HepG2 (cell line): Measurements from ENCODE around the gene RAD18. TPM values are rescaled to one million over a fixed set of nuclear protein-coding genes. Genes with fewer than 3 reads are reported as not detected.

Source experiments
- ATAC-seq: fragments of 200-7000 bp; cut with Tn5 transposase; 3 replicates; pipeline ENCODE4 v1.9.1; 2020; ENCODE audit warnings: mild to moderate bottlenecking, moderate library complexity
- BruUV-seq: library from RNA; stranded (reverse); fragments of 400-500 nt; replicated peaks from 2 replicates; lab custom pipeline; 2021; lab: Mats Ljungman, UMichigan
- CTCF ChIA-PET: fragments of 300-600 bp; formaldehyde crosslinking; extraction: SDS; loops from one replicate; lab custom pipeline; 2021; ENCODE audit warnings: low total read pairs, inconsistent platforms, low intra/inter-chr PET ratio; lab: Yijun Ruan, JAX
- POLR2A ChIA-PET: fragments of 350-600 bp; sonication (Branson Sonifier 250); formaldehyde crosslinking; loops from one replicate; lab custom pipeline; 2020; ENCODE audit warnings: antibody characterized with exemption, inconsistent platforms; lab: Yijun Ruan, JAX
- DNase-seq: peaks from one replicate; pipeline ENCODE4 v3.0.0-alpha.2; 2015; ENCODE audit warnings: low spot score
- FAIRE-seq: peaks from 3 replicates; lab custom pipeline; 2011; peaks lifted over from hg19 to GRCh38; lab: Jason Lieb, UNC
- H2AFZ ChIP-seq: one replicate; pipeline ENCODE4 v1.6.1; 2011; ENCODE audit warnings: low read length, inconsistent platforms
- H3K27ac ChIP-seq: fragments of 300-600 bp; 3 replicates; pipeline ENCODE4 v1.8.0; 2011; ENCODE audit warnings: mixed run types, mild to moderate bottlenecking, mixed read lengths, low read length, inconsistent platforms; ENCODE audit not compliant: insufficient read depth; ENCODE audit errors: extremely low read length
- H3K27me3 ChIP-seq, 2 experiments: fragments of 200-600 bp in 1 of 2; 2 replicates in 1 of 2; 3 replicates in 1 of 2; pipeline versions ENCODE4 v1.6.0 to v1.8.0; 2011; ENCODE audit warnings: low read length in 2 of 2, mild to moderate bottlenecking in 2 of 2, moderate library complexity in 2 of 2, inconsistent platforms in 1 of 2; ENCODE audit not compliant: insufficient read depth in 2 of 2, control insufficient read depth in 1 of 2
- H3K36me3 ChIP-seq, 2 experiments: fragments of 200-600 bp in 1 of 2; replicated peaks in 1 of 2; 2 replicates in 1 of 2; 3 replicates in 1 of 2; pipeline versions ENCODE4 v1.5.1 to v1.8.0; 2011; ENCODE audit warnings: low read length in 2 of 2, inconsistent platforms in 1 of 2; ENCODE audit not compliant: insufficient read depth in 2 of 2, control insufficient read depth in 1 of 2
- H3K4me1 ChIP-seq: 2 replicates; pipeline ENCODE4 v1.5.1; 2012; ENCODE audit warnings: low read length, inconsistent platforms; ENCODE audit not compliant: insufficient read depth
- H3K4me2 ChIP-seq: 2 replicates; pipeline ENCODE4 v1.6.0; 2011; ENCODE audit warnings: low read depth, low read length, inconsistent platforms
- H3K4me3 ChIP-seq, 3 experiments: fragments of 200-600 bp in 1 of 3; sonication (generic), shearing (Covaris generic) in 1 of 3; replicated peaks in 1 of 3; 2 replicates each; pipeline ENCODE4 v1.5.1; 2011 to 2016; ENCODE audit warnings: low read length in 3 of 3, inconsistent platforms in 2 of 3, low read depth in 2 of 3, mild to moderate bottlenecking in 2 of 3, control low read depth in 1 of 3, mixed read lengths in 1 of 3; ENCODE audit not compliant: insufficient read depth in 1 of 3
- H3K79me2 ChIP-seq: one replicate; pipeline ENCODE4 v1.6.1; 2011; ENCODE audit warnings: low read length, inconsistent platforms; ENCODE audit not compliant: insufficient read depth
- H3K9ac ChIP-seq: 2 replicates; pipeline ENCODE4 v1.6.0; 2011; ENCODE audit warnings: mild to moderate bottlenecking, low read depth, low read length, inconsistent platforms; ENCODE audit not compliant: insufficient read depth
- H3K9me3 ChIP-seq: 2 replicates; pipeline ENCODE4 v1.5.1; 2012; ENCODE audit warnings: mild to moderate bottlenecking, low read length
- H4K20me1 ChIP-seq: 2 replicates; pipeline ENCODE4 v1.6.0; 2011; ENCODE audit warnings: inconsistent platforms, mild to moderate bottlenecking, low read length, moderate library complexity; ENCODE audit not compliant: insufficient read depth
- AHR ChIP-seq: IDR thresholded peaks from 2 replicates; pipeline ENCODE4 v1.6.1; 2018; ENCODE audit warnings: missing genetic modification reagents, missing compliant biosample characterization
- CEBPZ ChIP-seq: IDR thresholded peaks from 2 replicates; pipeline ENCODE4 v1.6.1; 2012; ENCODE audit warnings: low read length, improper control_type of control experiment
- HNRNPH1 ChIP-seq: fragments of 200-400 bp; formaldehyde crosslinking; optimal IDR thresholded peaks from 2 replicates; pipeline ENCODE3; 2017; ENCODE audit warnings: mild to moderate bottlenecking, low read depth, low read length
- MYPOP ChIP-seq: sonication (generic); formaldehyde crosslinking; IDR thresholded peaks from 2 replicates; pipeline ENCODE4 v1.8.1; 2023; ENCODE audit warnings: mild to moderate bottlenecking, moderate library complexity, missing genetic modification reagents
- RBM22 ChIP-seq: fragments of 200-400 bp; formaldehyde crosslinking; optimal IDR thresholded peaks from 2 replicates; pipeline ENCODE3; 2017; ENCODE audit warnings: mild to moderate bottlenecking, low read length, moderate library complexity
- RFX5 ChIP-seq: IDR thresholded peaks from 2 replicates; pipeline ENCODE4 v1.6.1; 2011; ENCODE audit warnings: low read depth, low read length, improper control_type of control experiment
- SMAD9 ChIP-seq: sonication (generic); formaldehyde crosslinking; IDR thresholded peaks from 2 replicates; pipeline ENCODE4 v1.5.1; 2020; ENCODE audit warnings: mild to moderate bottlenecking, missing genetic modification reagents
- SUZ12 ChIP-seq: fragments of 150-350 bp; IDR thresholded peaks from 2 replicates; pipeline ENCODE4 v1.6.1; 2014; ENCODE audit warnings: low read depth, low read length
- ZKSCAN8 ChIP-seq: IDR thresholded peaks from 2 replicates; pipeline ENCODE4 v1.6.1; 2016; ENCODE audit warnings: borderline replicate concordance, missing genetic modification reagents, missing compliant biosample characterization
- ZMYM2 ChIP-seq: sonication (generic); formaldehyde crosslinking; IDR thresholded peaks from 2 replicates; pipeline ENCODE4 v1.8.0; 2022; ENCODE audit warnings: mild to moderate bottlenecking, missing genetic modification reagents
- ZNF276 ChIP-seq: sonication (generic); formaldehyde crosslinking; IDR thresholded peaks from 2 replicates; pipeline ENCODE4 v1.4.0; 2020; ENCODE audit warnings: mild to moderate bottlenecking, low read depth, missing genetic modification reagents
- ZNF44 ChIP-seq: sonication (generic); formaldehyde crosslinking; IDR thresholded peaks from 2 replicates; pipeline ENCODE4 v1.5.1; 2020; ENCODE audit warnings: mild to moderate bottlenecking, missing genetic modification reagents
- ZNF484 ChIP-seq: sonication (generic); formaldehyde crosslinking; IDR thresholded peaks from 2 replicates; pipeline ENCODE4 v1.5.1; 2020; ENCODE audit warnings: mild to moderate bottlenecking, low read depth, missing genetic modification reagents, borderline replicate concordance
- ZNF597 ChIP-seq: sonication (generic); formaldehyde crosslinking; IDR thresholded peaks from 2 replicates; pipeline ENCODE4 v1.5.0; 2020; ENCODE audit warnings: missing genetic modification reagents
- ZNF691 ChIP-seq: sonication (generic); formaldehyde crosslinking; IDR thresholded peaks from 2 replicates; pipeline ENCODE4 v1.4.0; 2020; ENCODE audit warnings: missing genetic modification reagents, low read depth, mild to moderate bottlenecking, borderline replicate concordance
- ZNF772 ChIP-seq: sonication (generic); formaldehyde crosslinking; IDR thresholded peaks from 2 replicates; pipeline ENCODE4 v1.5.0; 2020; ENCODE audit warnings: mild to moderate bottlenecking, missing genetic modification reagents
- in situ Hi-C: cut with HindIII; loops from 2 replicates; pipeline ENCODE4 v1.10.0; 2017; ENCODE audit warnings: low pct_unique_long_range_greater_than_20kb; ENCODE audit not compliant: extremely low pct_ligation_motif_present
- intact Hi-C: fragments of 100-400 bp; cut with micrococcal nuclease; formaldehyde crosslinking; loops from one replicate; pipeline ENCODE4 v1.10.0; 2022; ENCODE audit not compliant: unreplicated experiment
- polyA plus RNA-seq, 8 experiments: library from polyadenylated mRNA; depleted of rRNA in 3 of 8; stranded (reverse) in 7 of 8; unstranded in 1 of 8; fragments of >200 nt; fragmentation: Illumina TruSeq in 4 of 8; extraction: Trizol in 4 of 8; gene quantifications; 2 replicates each; pipeline versions ENCODE4 v1.2.1 to v1.2.3, GENCODE V29; 2011 to 2016; ENCODE audit warnings: low read depth in 4 of 8, missing spikeins in 1 of 8, mixed read lengths in 1 of 8; ENCODE audit not compliant: insufficient read depth in 1 of 8
- total RNA-seq, 5 experiments: library from RNA; depleted of rRNA; stranded (reverse); fragments of >200 nt; fragmentation: Illumina TruSeq; extraction: Trizol; gene quantifications; 2 replicates each; pipeline ENCODE4 v1.2.3, GENCODE V29; 2016; ENCODE audit warnings: low read depth in 1 of 5

Gene RAD18
- total and polyA plus RNA-seq, 2 of the 13 experiments (the other 11 are each of a cell fraction or from before 2014, with no cell fraction given) = 5.9 to 20.7 TPM

GRCh38 chr3:8886546-8886945 is 76.7 kb downstream of the RAD18 start (continued):
- no peak for TF ChIP-seq AHR
- TF ChIP-seq MYPOP (CRISPR knock-in tag) = no peak
- TF ChIP-seq ZNF691 (CRISPR knock-in tag) = no peak
- no peak for TF ChIP-seq SUZ12
- no peak for TF ChIP-seq SMAD9
- no peak for TF ChIP-seq ZNF597
- TF ChIP-seq ZMYM2 (CRISPR knock-in tag) = no peak
- no peak for TF ChIP-seq ZNF484 (CRISPR knock-in tag)
- TF ChIP-seq RFX5 = no peak
- no peak for TF ChIP-seq ZKSCAN8

GRCh38 chr3:8885536-8886316 is 77.5 kb downstream of the RAD18 start:
- DNase-seq = no peak
- Histone ChIP-seq H3K4me1 (no peaks in the 10 kb centered on the region), H2AFZ (no peak overlapping the region), H3K36me3 (peaks cover 4 to 26% of the 10 kb centered on the region in 2 experiments; a peak in 3 of 5 replicates), H3K9me3 (no peaks in the 10 kb centered on the region), H3K9ac (no peak overlapping the region), H3K27me3 (no peaks in the 10 kb centered on the region), H3K79me2 (no peaks in the 10 kb centered on the region), H4K20me1 (no peaks in the 10 kb centered on the region), H3K4me3 (no peak overlapping the region), H3K27ac (no peak overlapping the region), H3K4me2 (no peak overlapping the region)
- ChIA-PET POLR2A (no interaction called here), CTCF (no interaction called here)
- no peak for ATAC-seq
- BruUV-seq = no TSS peak
- in situ Hi-C loops = no loop called here
- intact Hi-C loops = no loop called here
- FAIRE-seq = no peak
- TF ChIP-seq RBM22 (no peak), ZNF276 (no peak), ZNF44 (no peak), ZNF772 (CRISPR knock-in tag) (no peak), CEBPZ (no peak), HNRNPH1 (no peak)
